ENCODE data around the gene ADAM22.
"Not testable (repeated sequence)": the region's sequence is repeated elsewhere in the genome, so short reads cannot be mapped to it uniquely, and the experiment has no call there.

ADAM22 gene

GRCh38 chr7:87908814-87909213 is 25.2 kb upstream of the ADAM22 start:
- CTCF ChIA-PET; H3K4me3 ChIP-seq (ENCODE audit: control insufficient read depth in 1 of 7, extremely low read depth in 1 of 7, insufficient read depth in 4 of 7, low read depth in 2 of 7, low read length in 6 of 7); H3K9me3 ChIP-seq (ENCODE audit: control extremely low read depth in 1 of 5, control insufficient read depth in 4 of 5, insufficient read depth in 2 of 5, low read depth in 1 of 5, low read length in 4 of 5); H3K27ac ChIP-seq (ENCODE audit: insufficient read depth in 1 of 2, low read depth in 1 of 2, low read length in 2 of 2, poor library complexity in 1 of 2, severe bottlenecking in 2 of 2); POLR2A ChIA-PET; DNase-seq; H3K27me3 ChIP-seq (replicated peaks in 2 of 5; ENCODE audit: control insufficient read depth in 4 of 5, insufficient read depth in 5 of 5, low read length in 4 of 5); H3K4me1 ChIP-seq (ENCODE audit: control extremely low read depth in 1 of 4, control insufficient read depth in 4 of 4, insufficient read depth in 4 of 4, low read length in 3 of 4): not testable (repeated sequence)
- H3K36me3 ChIP-seq (ENCODE audit: control insufficient read depth in 4 of 4, insufficient read depth in 4 of 4, low read length in 3 of 4) = peaks cover 7 to 16% (median 9%) of the 10 kb centered on the region in 4 experiments
- WGBS (ENCODE audit: insufficient coverage) = 98% methylated on average over 4 of the region's 4 CpGs

DNA sequence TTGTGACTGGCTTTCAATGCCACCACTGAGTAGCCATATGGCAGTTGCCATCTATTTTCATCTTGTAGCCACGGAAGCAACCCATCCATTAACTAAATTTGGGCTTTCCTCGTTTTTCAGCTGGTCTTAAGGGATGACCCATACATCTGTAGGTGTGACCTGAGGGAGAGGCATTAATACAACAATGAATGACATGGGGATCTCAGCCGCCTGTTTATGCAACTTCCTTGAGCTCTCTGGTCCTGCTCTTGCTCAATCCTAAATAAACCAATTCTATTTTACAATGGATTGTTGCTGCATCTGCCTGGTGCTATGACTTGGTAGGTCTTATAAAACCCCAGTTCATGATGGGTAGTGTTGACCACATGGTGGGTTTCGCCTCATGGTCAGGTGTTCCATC is 21.9 kb upstream of the ADAM22 start:
- H3K27ac ChIP-seq (ENCODE audit: insufficient read depth in 1 of 2, low read depth in 1 of 2, low read length in 2 of 2, poor library complexity in 1 of 2, severe bottlenecking in 2 of 2) = no peak overlapping the region
- H3K4me1 ChIP-seq (ENCODE audit: control extremely low read depth in 1 of 4, control insufficient read depth in 4 of 4, insufficient read depth in 4 of 4, low read length in 3 of 4) = no peaks in the 10 kb centered on the region
- H3K27me3 ChIP-seq (replicated peaks in 2 of 5; ENCODE audit: control insufficient read depth in 4 of 5, insufficient read depth in 5 of 5, low read length in 4 of 5) = no peaks in the 10 kb centered on the region
- POLR2A ChIA-PET = no interaction called here
- DNase-seq = no peak
- 100% methylated on average over 2 of the region's 4 CpGs for WGBS (ENCODE audit: insufficient coverage)
- CTCF ChIA-PET = interaction anchor here (1.0 kb wide), 1 partner anchor 33 kb away, joined by 3 read pairs; no protein-coding TSS in a partner anchor
- no peaks in the 10 kb centered on the region for H3K9me3 ChIP-seq (ENCODE audit: control extremely low read depth in 1 of 5, control insufficient read depth in 4 of 5, insufficient read depth in 2 of 5, low read depth in 1 of 5, low read length in 4 of 5)
- peaks cover 0 to 2% (median 2%) of the 10 kb centered on the region in 4 experiments for H3K36me3 ChIP-seq (ENCODE audit: control insufficient read depth in 4 of 4, insufficient read depth in 4 of 4, low read length in 3 of 4)
- no peak overlapping the region for H3K4me3 ChIP-seq (ENCODE audit: control insufficient read depth in 1 of 7, extremely low read depth in 1 of 7, insufficient read depth in 4 of 7, low read depth in 2 of 7, low read length in 6 of 7)

DNA sequence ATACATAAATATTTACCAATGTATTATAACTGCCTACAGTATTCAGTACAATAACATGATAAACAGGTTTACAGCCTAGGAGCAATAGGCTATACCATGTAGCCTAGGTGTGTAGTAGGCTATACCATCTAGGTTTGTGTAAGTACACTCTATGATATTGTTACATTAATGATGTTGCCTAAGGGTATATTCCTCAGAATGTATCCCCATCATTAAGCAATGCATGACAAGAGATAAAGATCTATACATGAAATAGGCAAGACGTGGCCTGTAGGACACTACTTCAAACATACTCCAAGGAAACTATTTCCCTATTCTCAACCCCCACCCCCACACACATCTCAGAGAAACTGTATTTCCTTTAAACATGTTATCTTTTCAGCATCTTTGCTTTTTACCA is 15.3 kb upstream of the ADAM22 start:
- H3K4me1 ChIP-seq (ENCODE audit: control extremely low read depth in 1 of 4, control insufficient read depth in 4 of 4, insufficient read depth in 4 of 4, low read length in 3 of 4) = no peaks in the 10 kb centered on the region
- DNase-seq = no peak
- H3K36me3 ChIP-seq (ENCODE audit: control insufficient read depth in 4 of 4, insufficient read depth in 4 of 4, low read length in 3 of 4) = no peaks in the 10 kb centered on the region
- no peak overlapping the region for H3K4me3 ChIP-seq (ENCODE audit: control insufficient read depth in 1 of 7, extremely low read depth in 1 of 7, insufficient read depth in 4 of 7, low read depth in 2 of 7, low read length in 6 of 7)
- no peaks in the 10 kb centered on the region for H3K9me3 ChIP-seq (ENCODE audit: control extremely low read depth in 1 of 5, control insufficient read depth in 4 of 5, insufficient read depth in 2 of 5, low read depth in 1 of 5, low read length in 4 of 5)
- WGBS (ENCODE audit: insufficient coverage) = 88% methylated on average over 1 of the region's 1 CpG
- H3K27ac ChIP-seq (ENCODE audit: insufficient read depth in 1 of 2, low read depth in 1 of 2, low read length in 2 of 2, poor library complexity in 1 of 2, severe bottlenecking in 2 of 2) = no peak overlapping the region
- CTCF ChIA-PET = no interaction called here
- POLR2A ChIA-PET = interaction anchor here (0.5 kb wide), 1 partner anchor 502 kb away, joined by 3 read pairs; no protein-coding TSS in a partner anchor
- H3K27me3 ChIP-seq (replicated peaks in 2 of 5; ENCODE audit: control insufficient read depth in 4 of 5, insufficient read depth in 5 of 5, low read length in 4 of 5) = no peaks in the 10 kb centered on the region

DNA sequence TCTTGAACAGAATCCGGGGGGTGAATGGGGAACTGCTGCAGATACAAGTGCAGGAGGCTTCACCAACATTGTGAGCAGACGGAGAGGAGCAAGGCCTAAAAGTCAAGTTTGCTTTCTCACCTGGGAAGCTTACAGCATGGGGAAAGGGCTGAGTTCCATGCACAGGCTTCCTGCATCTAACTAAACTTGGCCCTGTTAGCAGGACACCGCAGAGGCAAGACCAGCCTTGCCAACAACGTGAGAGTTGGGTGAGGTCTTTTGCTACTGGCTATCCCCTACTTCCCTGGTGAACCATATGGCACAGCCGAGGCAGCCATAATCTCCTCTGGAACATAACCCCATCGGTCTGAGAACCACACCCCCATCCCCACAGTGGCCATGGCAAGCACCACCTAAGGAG is 14.2 kb upstream of the ADAM22 start:
- Histone ChIP-seq H3K9me3 (ENCODE audit: control extremely low read depth in 1 of 5, control insufficient read depth in 4 of 5, insufficient read depth in 2 of 5, low read depth in 1 of 5, low read length in 4 of 5) (no peaks in the 10 kb centered on the region), H3K36me3 (ENCODE audit: control insufficient read depth in 4 of 4, insufficient read depth in 4 of 4, low read length in 3 of 4) (no peaks in the 10 kb centered on the region), H3K4me3 (ENCODE audit: control insufficient read depth in 1 of 7, extremely low read depth in 1 of 7, insufficient read depth in 4 of 7, low read depth in 2 of 7, low read length in 6 of 7) (no peak overlapping the region), H3K27ac (ENCODE audit: insufficient read depth in 1 of 2, low read depth in 1 of 2, low read length in 2 of 2, poor library complexity in 1 of 2, severe bottlenecking in 2 of 2) (no peak overlapping the region), H3K27me3 (replicated peaks in 2 of 5; ENCODE audit: control insufficient read depth in 4 of 5, insufficient read depth in 5 of 5, low read length in 4 of 5) (no peaks in the 10 kb centered on the region), H3K4me1 (ENCODE audit: control extremely low read depth in 1 of 4, control insufficient read depth in 4 of 4, insufficient read depth in 4 of 4, low read length in 3 of 4) (no peaks in the 10 kb centered on the region)
- ChIA-PET CTCF (interaction anchor here (0.7 to 2.0 kb wide), 2 partner anchors 9 to 122 kb away, joined by 3 to 6 read pairs; no protein-coding TSS in a partner anchor), POLR2A (no interaction called here)
- WGBS (ENCODE audit: insufficient coverage) = 99% methylated on average over 6 of the region's 6 CpGs
- DNase-seq = no peak

DNA sequence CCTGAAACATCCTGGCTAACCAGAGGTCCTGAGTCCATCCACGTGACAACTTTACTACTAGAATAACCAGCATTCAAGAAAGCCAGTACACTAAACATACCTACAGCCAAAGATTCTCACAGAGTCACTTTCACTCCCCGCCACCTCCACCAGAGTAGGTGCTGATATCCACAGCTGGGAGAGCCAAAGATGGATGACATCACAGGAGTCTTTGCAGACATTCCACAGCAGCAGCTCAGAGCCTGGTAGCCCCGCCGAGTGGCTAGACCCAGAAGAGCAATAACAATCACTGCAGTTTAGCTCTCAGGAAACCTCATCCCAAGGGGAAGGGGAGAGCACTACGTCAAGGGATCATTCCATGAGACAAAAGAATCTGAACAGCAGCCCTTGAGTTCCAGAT is 13.5 kb upstream of the ADAM22 start:
- POLR2A ChIA-PET = no interaction called here
- Histone ChIP-seq H3K4me1 (ENCODE audit: control extremely low read depth in 1 of 4, control insufficient read depth in 4 of 4, insufficient read depth in 4 of 4, low read length in 3 of 4) (no peaks in the 10 kb centered on the region), H3K36me3 (ENCODE audit: control insufficient read depth in 4 of 4, insufficient read depth in 4 of 4, low read length in 3 of 4) (no peaks in the 10 kb centered on the region), H3K27me3 (replicated peaks in 2 of 5; ENCODE audit: control insufficient read depth in 4 of 5, insufficient read depth in 5 of 5, low read length in 4 of 5) (no peaks in the 10 kb centered on the region), H3K9me3 (ENCODE audit: control extremely low read depth in 1 of 5, control insufficient read depth in 4 of 5, insufficient read depth in 2 of 5, low read depth in 1 of 5, low read length in 4 of 5) (no peaks in the 10 kb centered on the region), H3K27ac (ENCODE audit: insufficient read depth in 1 of 2, low read depth in 1 of 2, low read length in 2 of 2, poor library complexity in 1 of 2, severe bottlenecking in 2 of 2) (no peak overlapping the region), H3K4me3 (ENCODE audit: control insufficient read depth in 1 of 7, extremely low read depth in 1 of 7, insufficient read depth in 4 of 7, low read depth in 2 of 7, low read length in 6 of 7) (no peak overlapping the region)
- DNase-seq = no peak
- 100% methylated on average over 3 of the region's 5 CpGs for WGBS (ENCODE audit: insufficient coverage)
- CTCF ChIA-PET = interaction anchor here (0.7 to 2.0 kb wide), 2 partner anchors 10 to 122 kb away, joined by 3 to 6 read pairs; no protein-coding TSS in a partner anchor

DNA sequence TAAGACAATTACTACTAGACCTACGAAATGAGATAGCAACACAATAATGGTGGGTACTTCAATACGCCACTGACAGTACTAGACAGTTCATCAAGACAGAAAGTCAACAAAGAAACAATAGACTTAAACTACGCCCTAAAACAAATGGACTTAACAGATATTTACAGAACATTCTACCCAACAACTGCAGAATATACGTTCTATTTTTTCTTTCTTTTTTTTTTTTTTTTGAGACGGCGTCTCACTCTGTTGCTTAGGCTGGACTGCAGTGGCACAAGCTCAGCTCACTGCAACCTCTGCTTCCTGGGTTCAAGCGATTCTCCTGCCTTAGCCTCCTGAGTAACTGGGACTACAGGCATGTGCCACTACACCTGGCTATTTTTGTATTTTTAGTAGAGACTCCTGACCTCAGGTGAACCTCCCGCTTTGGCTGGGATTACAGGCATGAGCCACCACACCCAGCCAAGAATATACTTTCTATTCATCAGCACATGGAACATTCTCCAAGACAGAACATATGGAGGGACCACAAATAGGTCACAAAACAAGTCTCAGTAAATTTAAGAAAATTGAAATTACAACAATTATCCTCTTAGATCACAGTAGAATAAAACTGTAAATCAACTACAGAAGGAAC is 11.2 kb upstream of the ADAM22 start:
- WGBS (ENCODE audit: insufficient coverage) = 92% methylated on average over 6 of the region's 8 CpGs
- H3K27me3 ChIP-seq (replicated peaks in 2 of 5; ENCODE audit: control insufficient read depth in 4 of 5, insufficient read depth in 5 of 5, low read length in 4 of 5); H3K4me3 ChIP-seq (ENCODE audit: control insufficient read depth in 1 of 7, extremely low read depth in 1 of 7, insufficient read depth in 4 of 7, low read depth in 2 of 7, low read length in 6 of 7); H3K27ac ChIP-seq (ENCODE audit: insufficient read depth in 1 of 2, low read depth in 1 of 2, low read length in 2 of 2, poor library complexity in 1 of 2, severe bottlenecking in 2 of 2); H3K9me3 ChIP-seq (ENCODE audit: control extremely low read depth in 1 of 5, control insufficient read depth in 4 of 5, insufficient read depth in 2 of 5, low read depth in 1 of 5, low read length in 4 of 5); H3K36me3 ChIP-seq (ENCODE audit: control insufficient read depth in 4 of 4, insufficient read depth in 4 of 4, low read length in 3 of 4); DNase-seq; H3K4me1 ChIP-seq (ENCODE audit: control extremely low read depth in 1 of 4, control insufficient read depth in 4 of 4, insufficient read depth in 4 of 4, low read length in 3 of 4); POLR2A ChIA-PET: not testable (repeated sequence)
- CTCF ChIA-PET = interaction anchor here (1.6 kb wide), 1 partner anchor 12 kb away, joined by 3 read pairs; no protein-coding TSS in a partner anchor

GRCh38 chr7:87926581-87927461 is 7.2 kb upstream of the ADAM22 start:
- H3K9me3 ChIP-seq (ENCODE audit: control extremely low read depth in 1 of 5, control insufficient read depth in 4 of 5, insufficient read depth in 2 of 5, low read depth in 1 of 5, low read length in 4 of 5) = no peaks in the 10 kb centered on the region
- 94% methylated on average over 5 of the region's 6 CpGs for whole genome bisulfite sequencing (ENCODE audit: insufficient coverage)
- POLR2A ChIA-PET = no interaction called here
- DNase-seq = peak in 2 of 3 donors; percentile 39 to 51
- H3K4me3 ChIP-seq (ENCODE audit: control insufficient read depth in 1 of 7, extremely low read depth in 1 of 7, insufficient read depth in 4 of 7, low read depth in 2 of 7, low read length in 6 of 7) = no peak overlapping the region
- H3K27ac ChIP-seq (ENCODE audit: insufficient read depth in 1 of 2, low read depth in 1 of 2, low read length in 2 of 2, poor library complexity in 1 of 2, severe bottlenecking in 2 of 2) = no peak overlapping the region
- H3K36me3 ChIP-seq (ENCODE audit: control insufficient read depth in 4 of 4, insufficient read depth in 4 of 4, low read length in 3 of 4) = no peaks in the 10 kb centered on the region
- H3K4me1 ChIP-seq (ENCODE audit: control extremely low read depth in 1 of 4, control insufficient read depth in 4 of 4, insufficient read depth in 4 of 4, low read length in 3 of 4) = peaks cover 0 to 10% (median 0%) of the 10 kb centered on the region in 4 experiments
- CTCF ChIA-PET = interaction anchor here (0.8 kb wide), 1 partner anchor 41 kb away, joined by 4 read pairs; no protein-coding TSS in a partner anchor
- no peaks in the 10 kb centered on the region for H3K27me3 ChIP-seq (replicated peaks in 2 of 5; ENCODE audit: control insufficient read depth in 4 of 5, insufficient read depth in 5 of 5, low read length in 4 of 5)

All from common myeloid progenitor, CD34-positive (primary cell).